CD14-positive monocyte (primary cell): ENCODE measurements around the gene NRXN3. TPM values are rescaled to one million over a fixed set of nuclear protein-coding genes. Genes with fewer than 3 reads are reported as not detected.

ENCODE experiments used
- DNase-seq, 3 donors: peaks; one replicate each; pipeline ENCODE4 v3.0.0-alpha.2; 2011 to 2022
- H2AFZ ChIP-seq: 2 replicates; pipeline ENCODE4 v1.6.0; 2012; ENCODE audit warnings: mild to moderate bottlenecking, low read depth, low read length, inconsistent platforms; ENCODE audit not compliant: insufficient read depth, poor library complexity, severe bottlenecking
- H3K27ac ChIP-seq, 2 donors: 1 replicate in 1 of 2; 2 replicates in 1 of 2; pipeline ENCODE4 v1.5.1; 2012 to 2013; ENCODE audit warnings: low read length in 2 of 2, control low read depth in 1 of 2, inconsistent platforms in 1 of 2, low read depth in 1 of 2, mild to moderate bottlenecking in 1 of 2
- H3K27me3 ChIP-seq, 2 donors: one replicate each; pipeline versions ENCODE4 v1.6.0 to v1.6.1; 2011 to 2013; ENCODE audit warnings: low read length in 2 of 2; ENCODE audit not compliant: control insufficient read depth in 2 of 2, insufficient read depth in 2 of 2
- H3K36me3 ChIP-seq, 2 donors: replicated peaks in 1 of 2; 1 replicate in 1 of 2; 2 replicates in 1 of 2; pipeline versions ENCODE4 v1.5.1 to v1.6.1; 2012 to 2013; ENCODE audit warnings: low read length in 2 of 2, control low read depth in 1 of 2, inconsistent platforms in 1 of 2, mild to moderate bottlenecking in 1 of 2; ENCODE audit not compliant: insufficient read depth in 2 of 2, control insufficient read depth in 1 of 2
- H3K4me1 ChIP-seq, 2 donors: 1 replicate in 1 of 2; 2 replicates in 1 of 2; pipeline versions ENCODE4 v1.5.1 to v1.6.1; 2012 to 2013; ENCODE audit warnings: low read length in 2 of 2, control low read depth in 1 of 2, inconsistent platforms in 1 of 2, mild to moderate bottlenecking in 1 of 2, moderate library complexity in 1 of 2; ENCODE audit not compliant: insufficient read depth in 2 of 2, control insufficient read depth in 1 of 2
- H3K4me2 ChIP-seq: replicated peaks from 2 replicates; pipeline ENCODE3; 2012; ENCODE audit warnings: low read length, moderate library complexity, mild to moderate bottlenecking; ENCODE audit not compliant: poor library complexity, severe bottlenecking; ENCODE audit errors: extremely low read depth
- H3K4me3 ChIP-seq, 3 experiments: fragments of 200-600 bp in 1 of 3; sonication (generic) in 1 of 3; replicated peaks in 1 of 3; 1 replicate in 2 of 3; 2 replicates in 1 of 3; pipeline ENCODE4 v1.5.1; 2011 to 2013; ENCODE audit warnings: low read length in 3 of 3, mild to moderate bottlenecking in 3 of 3, control low read depth in 2 of 3, low read depth in 2 of 3, inconsistent platforms in 1 of 3, moderate library complexity in 1 of 3
- H3K79me2 ChIP-seq: 2 replicates; pipeline ENCODE4 v1.6.0; 2012; ENCODE audit warnings: mild to moderate bottlenecking, control low read depth, inconsistent platforms, low read length, moderate library complexity; ENCODE audit not compliant: insufficient read depth
- H3K9ac ChIP-seq: 2 replicates; pipeline ENCODE4 v1.6.0; 2017; ENCODE audit warnings: low read length, mild to moderate bottlenecking; ENCODE audit not compliant: insufficient read depth, poor library complexity, severe bottlenecking
- H3K9me3 ChIP-seq, 2 donors: replicated peaks in 1 of 2; 1 replicate in 1 of 2; 2 replicates in 1 of 2; pipeline versions ENCODE4 v1.5.1 to v1.6.1; 2012 to 2013; ENCODE audit warnings: low read length in 2 of 2, control low read depth in 1 of 2; ENCODE audit not compliant: control insufficient read depth in 1 of 2, insufficient read depth in 1 of 2
- H4K20me1 ChIP-seq: 2 replicates; pipeline ENCODE4 v1.6.0; 2012; ENCODE audit warnings: mild to moderate bottlenecking, low read length, control low read depth, moderate library complexity; ENCODE audit not compliant: insufficient read depth
- H3K27ac Mint-ChIP-seq, 7 donors: one replicate each; pipeline ENCODE4 v1.8.0; 2020; ENCODE audit warnings: mild to moderate bottlenecking in 7 of 7, mixed read lengths in 7 of 7, moderate library complexity in 6 of 7, inconsistent platforms in 2 of 7
- H3K27me3 Mint-ChIP-seq, 3 donors: one replicate each; pipeline ENCODE4 v1.8.0; 2021 to 2022; ENCODE audit warnings: low read depth in 3 of 3, mild to moderate bottlenecking in 3 of 3, mixed read lengths in 3 of 3, moderate library complexity in 3 of 3, inconsistent platforms in 1 of 3
- H3K36me3 Mint-ChIP-seq, 2 donors: one replicate each; pipeline ENCODE4 v1.8.0; 2020; ENCODE audit warnings: mixed read lengths in 2 of 2, inconsistent platforms in 1 of 2, mild to moderate bottlenecking in 1 of 2
- H3K4me1 Mint-ChIP-seq: one replicate; pipeline ENCODE4 v1.8.0; 2020; ENCODE audit warnings: mild to moderate bottlenecking, mixed read lengths
- H3K4me3 Mint-ChIP-seq, 2 donors: one replicate each; pipeline ENCODE4 v1.8.0; 2020; ENCODE audit warnings: mild to moderate bottlenecking in 2 of 2, mixed read lengths in 2 of 2, moderate library complexity in 1 of 2
- H3K9me3 Mint-ChIP-seq, 7 donors: one replicate each; pipeline ENCODE4 v1.8.0; 2020 to 2022; ENCODE audit warnings: mixed read lengths in 7 of 7, mild to moderate bottlenecking in 6 of 7, moderate library complexity in 6 of 7, inconsistent platforms in 2 of 7
- CTCF ChIP-seq: fragments of 200-600 bp; IDR thresholded peaks from one replicate; pipeline ENCODE4 v1.8.0; 2022; ENCODE audit warnings: antibody characterized with exemption, mild to moderate bottlenecking
- WGBS: methylation state at CpG from one replicate; pipeline ENCODE4 v1.1.5; 2013; ENCODE audit warnings: missing lambda C conversion rate; ENCODE audit not compliant: insufficient coverage; 5-methylcytosine and 5-hydroxymethylcytosine counted together
- intact Hi-C, 2 donors: fragments of 100-400 bp; cut with micrococcal nuclease; formaldehyde crosslinking; loops; one replicate each; pipeline versions ENCODE4 v1.15.0 to v1.15.1; 2023
- polyA plus RNA-seq, 3 donors: library from polyadenylated mRNA; depleted of rRNA in 1 of 3; unstranded in 2 of 3; stranded (reverse) in 1 of 3; fragments of 300-500 nt in 2 of 3; fragments of >200 nt in 1 of 3; fragmentation: Illumina TruSeq in 2 of 3; gene quantifications; 1 replicate in 2 of 3; 2 replicates in 1 of 3; pipeline ENCODE4 v1.2.3, GENCODE V29; 2012 to 2021

Gene NRXN3
- polyA plus RNA-seq, 3 donors, result not detected

- H3K4me1 Mint-ChIP-seq, result no peaks in the 10 kb centered on the region
- 60% methylated on average over 1 of the region's 6 CpGs for WGBS
- no peak overlapping the region for H2AFZ ChIP-seq
Measured at GRCh38 chr14:79704041-79704807, 1534.1 kb downstream of the NRXN3 start.

More at GRCh38 chr14:79704041-79704807, 1534.1 kb downstream of the NRXN3 start:
- no peak overlapping the region for H3K27ac Mint-ChIP-seq
- H3K36me3 Mint-ChIP-seq, result no peaks in the 10 kb centered on the region
- intact Hi-C loops, result no loop called here
- H3K4me3 ChIP-seq, result no peak overlapping the region
- H3K36me3 ChIP-seq, result no peaks in the 10 kb centered on the region
- no peaks in the 10 kb centered on the region for H4K20me1 ChIP-seq
- H3K27me3 ChIP-seq, result no peaks in the 10 kb centered on the region
- H3K9ac ChIP-seq, result no peak overlapping the region
- H3K9me3 ChIP-seq, result no peaks in the 10 kb centered on the region
- H3K9me3 Mint-ChIP-seq, result peaks cover 0 to 10% (median 3%) of the 10 kb centered on the region in 7 donors
- no peaks in the 10 kb centered on the region for H3K79me2 ChIP-seq
- H3K27me3 Mint-ChIP-seq, result peaks cover 0 to 1% (median 0%) of the 10 kb centered on the region in 3 donors
- no peaks in the 10 kb centered on the region for H3K4me1 ChIP-seq
- no peak overlapping the region for H3K4me2 ChIP-seq
- no peak for DNase-seq
- no peak overlapping the region for H3K27ac ChIP-seq
- no peak for TF ChIP-seq CTCF
- H3K4me3 Mint-ChIP-seq, result no peak overlapping the region
